ENCODE results near the gene SLC39A6. TPM values are rescaled to one million over a fixed set of nuclear protein-coding genes. Genes with fewer than 3 reads are reported as not detected.
"Not testable (repeated sequence)": the region's sequence is repeated elsewhere in the genome, so short reads cannot be mapped to it uniquely, and the experiment has no call there.

SLC39A6 gene
- total and polyA plus RNA-seq, 8 donors = 2.9 to 24.5 (median 16.4) TPM

DNA sequence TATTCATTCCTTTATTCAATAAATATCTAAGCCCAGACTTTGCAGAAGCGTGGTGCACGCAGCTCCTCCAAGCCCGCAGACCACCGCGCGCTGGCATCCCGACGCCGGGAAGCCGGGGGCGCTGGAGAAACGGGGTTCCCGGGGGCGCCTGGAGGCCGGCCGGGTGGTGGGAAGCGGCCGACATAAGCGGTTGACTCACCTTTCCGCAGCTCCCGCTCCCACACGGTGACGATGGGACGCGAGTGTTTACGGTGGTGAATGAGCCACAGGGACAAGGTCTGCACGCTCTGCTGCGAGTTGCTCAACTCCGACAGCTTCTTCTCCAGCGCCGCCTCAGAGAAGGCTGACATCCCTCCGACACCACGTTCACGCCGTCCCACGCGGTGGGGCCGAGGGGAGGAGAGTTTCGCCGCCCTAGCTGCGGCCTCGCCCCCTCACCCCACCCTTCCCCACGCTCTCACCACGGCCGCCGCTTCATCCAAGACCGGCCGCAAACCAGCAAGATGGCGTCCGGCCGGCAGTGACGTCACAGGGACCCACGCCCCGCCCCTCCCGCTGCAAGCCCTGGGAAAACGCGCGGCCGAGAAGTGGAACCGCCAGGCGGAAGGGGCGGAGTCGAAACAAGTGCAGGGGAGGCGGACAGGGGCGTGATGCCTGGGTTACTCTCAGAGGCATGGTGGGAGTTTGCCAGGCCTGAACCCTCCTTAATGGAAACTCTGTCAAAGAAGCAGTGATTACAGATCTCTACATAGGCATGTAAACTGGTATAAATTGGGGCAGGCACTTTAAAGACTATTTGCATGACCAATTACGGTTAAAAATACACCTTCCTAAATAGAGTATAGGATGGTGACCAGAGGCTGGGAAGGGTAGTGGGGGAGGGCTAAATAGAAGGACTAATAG lies 61.8 kb downstream of the SLC39A6 start, which contains the start of gene RPRD1A:
Gene RPRD1A (minus strand): TSS at position 505 of the 903 bp plus-strand sequence. CDS start 155 bp downstream, at position 350.
- Histone ChIP-seq H3K4me1 (peaks cover 10 to 16% (median 10%) of the 10 kb centered on the region in 3 donors), H3K4me3 (peak within 1 kb of the TSS; percentile 59 to 88 (median 74)), H3K36me3 (no peaks in the 10 kb centered on the region), H3K9me3 (no peaks in the 10 kb centered on the region), H3K27ac (peak within 1 kb of the TSS; percentile 71 to 86 (median 82)), H3K27me3 (peaks cover 0 to 3% (median 0%) of the 10 kb centered on the region in 4 donors)
- peak; percentile 95 to 99 (median 98) for DNase-seq
- intact Hi-C loops (cut with DNase I) = no loop called here
- TF ChIP-seq, protein P1, sequence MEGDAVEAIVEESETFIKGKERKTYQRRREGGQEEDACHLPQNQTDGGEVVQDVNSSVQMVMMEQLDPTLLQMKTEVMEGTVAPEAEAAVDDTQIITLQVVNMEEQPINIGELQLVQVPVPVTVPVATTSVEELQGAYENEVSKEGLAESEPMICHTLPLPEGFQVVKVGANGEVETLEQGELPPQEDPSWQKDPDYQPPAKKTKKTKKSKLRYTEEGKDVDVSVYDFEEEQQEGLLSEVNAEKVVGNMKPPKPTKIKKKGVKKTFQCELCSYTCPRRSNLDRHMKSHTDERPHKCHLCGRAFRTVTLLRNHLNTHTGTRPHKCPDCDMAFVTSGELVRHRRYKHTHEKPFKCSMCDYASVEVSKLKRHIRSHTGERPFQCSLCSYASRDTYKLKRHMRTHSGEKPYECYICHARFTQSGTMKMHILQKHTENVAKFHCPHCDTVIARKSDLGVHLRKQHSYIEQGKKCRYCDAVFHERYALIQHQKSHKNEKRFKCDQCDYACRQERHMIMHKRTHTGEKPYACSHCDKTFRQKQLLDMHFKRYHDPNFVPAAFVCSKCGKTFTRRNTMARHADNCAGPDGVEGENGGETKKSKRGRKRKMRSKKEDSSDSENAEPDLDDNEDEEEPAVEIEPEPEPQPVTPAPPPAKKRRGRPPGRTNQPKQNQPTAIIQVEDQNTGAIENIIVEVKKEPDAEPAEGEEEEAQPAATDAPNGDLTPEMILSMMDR (IDR thresholded peaks at IDR 0.05) = no peak
- WGBS, 2 donors = 1% methylated on average over 66 of the region's 66 CpGs
- ATAC-seq = peak; percentile 97 to 99 (median 97)
- peak; percentile 9 for FAIRE-seq

DNA sequence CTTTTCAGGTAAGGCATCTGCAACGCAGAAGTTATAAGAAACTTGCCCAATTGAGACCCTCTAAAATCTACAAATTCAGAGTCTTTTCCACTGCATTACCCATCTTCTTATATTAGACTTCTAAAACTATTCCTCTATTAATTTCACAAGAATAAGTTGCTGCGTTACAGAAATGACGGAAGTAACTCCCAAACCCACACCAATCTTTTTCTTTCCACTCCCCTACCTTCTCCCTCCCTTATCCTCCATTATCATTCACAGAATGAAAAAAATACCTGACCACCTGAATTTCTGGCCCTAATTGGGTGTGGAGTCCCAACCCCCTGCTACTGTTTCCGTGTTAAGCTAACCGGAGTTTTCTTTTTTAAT lies 62.5 kb downstream of the SLC39A6 start:
- Histone ChIP-seq H3K4me3 (peak overlapping the region; percentile 59 to 88 (median 74)), H3K4me1 (peaks cover 10 to 16% (median 10%) of the 10 kb centered on the region in 3 donors), H3K36me3 (no peaks in the 10 kb centered on the region), H3K9me3 (no peaks in the 10 kb centered on the region), H3K27me3 (peaks cover 0 to 3% (median 0%) of the 10 kb centered on the region in 4 donors), H3K27ac (peak overlapping the region; percentile 71 to 86 (median 82))
- FAIRE-seq (no peak), ATAC-seq (peak; percentile 6 to 26 (median 18)), DNase-seq (no peak)
- TF ChIP-seq, protein P1 (IDR thresholded peaks at IDR 0.05) = no peak
- intact Hi-C loops (cut with DNase I) = no loop called here
- 0% methylated on average over 5 of the region's 5 CpGs for WGBS, 2 donors

DNA sequence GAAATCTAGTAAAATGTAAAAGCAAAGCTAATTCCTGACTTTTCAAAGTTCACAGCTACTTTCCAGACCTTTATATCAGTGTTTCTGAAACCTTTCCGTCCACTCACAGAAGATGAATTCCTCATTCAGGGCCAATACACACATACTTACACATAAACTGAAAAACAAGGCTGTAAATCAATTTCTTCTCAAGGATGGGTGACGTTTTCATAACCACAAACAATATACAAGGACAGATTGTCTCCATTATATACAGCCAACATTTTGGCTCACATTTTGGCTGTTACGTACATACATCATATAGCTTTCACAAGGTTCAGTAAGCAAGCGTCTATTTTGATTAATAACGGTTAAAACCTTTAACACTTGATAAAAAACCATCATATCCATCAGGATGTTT lies 63.1 kb downstream of the SLC39A6 start:
- 11 to 12% methylated on average over 5 of the region's 5 CpGs for WGBS, 2 donors
- Histone ChIP-seq H3K27me3 (peaks cover 0 to 3% (median 0%) of the 10 kb centered on the region in 4 donors), H3K4me1 (peaks cover 10 to 20% (median 12%) of the 10 kb centered on the region in 3 donors), H3K9me3 (no peaks in the 10 kb centered on the region), H3K4me3 (peak overlapping the region in 3 of 4 donors; percentile 59 to 77 (median 70)), H3K36me3 (no peaks in the 10 kb centered on the region), H3K27ac (no peak overlapping the region)
- no peak for ATAC-seq
- TF ChIP-seq, protein P1 (IDR thresholded peaks at IDR 0.05) = no peak
- FAIRE-seq = no peak
- intact Hi-C loops (cut with DNase I) = no loop called here
- DNase-seq = no peak

DNA sequence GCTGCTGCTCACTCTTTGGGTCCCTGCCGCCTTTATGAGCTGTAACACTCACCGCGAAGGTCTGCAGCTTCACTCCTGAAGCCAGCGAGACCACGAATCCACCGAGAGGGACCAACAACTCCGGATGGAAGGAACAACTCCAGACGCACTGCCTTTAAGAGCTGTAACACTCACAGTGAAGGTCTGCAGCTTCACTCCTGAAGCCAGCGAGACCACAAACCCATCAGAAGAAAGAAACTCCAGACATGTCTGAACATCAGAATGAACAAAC lies 64.4 kb downstream of the SLC39A6 start:
- intact Hi-C loops (cut with DNase I) = not testable (repeated sequence)
- WGBS, 2 donors = 93 to 96% methylated on average over 9 of the region's 9 CpGs

DNA sequence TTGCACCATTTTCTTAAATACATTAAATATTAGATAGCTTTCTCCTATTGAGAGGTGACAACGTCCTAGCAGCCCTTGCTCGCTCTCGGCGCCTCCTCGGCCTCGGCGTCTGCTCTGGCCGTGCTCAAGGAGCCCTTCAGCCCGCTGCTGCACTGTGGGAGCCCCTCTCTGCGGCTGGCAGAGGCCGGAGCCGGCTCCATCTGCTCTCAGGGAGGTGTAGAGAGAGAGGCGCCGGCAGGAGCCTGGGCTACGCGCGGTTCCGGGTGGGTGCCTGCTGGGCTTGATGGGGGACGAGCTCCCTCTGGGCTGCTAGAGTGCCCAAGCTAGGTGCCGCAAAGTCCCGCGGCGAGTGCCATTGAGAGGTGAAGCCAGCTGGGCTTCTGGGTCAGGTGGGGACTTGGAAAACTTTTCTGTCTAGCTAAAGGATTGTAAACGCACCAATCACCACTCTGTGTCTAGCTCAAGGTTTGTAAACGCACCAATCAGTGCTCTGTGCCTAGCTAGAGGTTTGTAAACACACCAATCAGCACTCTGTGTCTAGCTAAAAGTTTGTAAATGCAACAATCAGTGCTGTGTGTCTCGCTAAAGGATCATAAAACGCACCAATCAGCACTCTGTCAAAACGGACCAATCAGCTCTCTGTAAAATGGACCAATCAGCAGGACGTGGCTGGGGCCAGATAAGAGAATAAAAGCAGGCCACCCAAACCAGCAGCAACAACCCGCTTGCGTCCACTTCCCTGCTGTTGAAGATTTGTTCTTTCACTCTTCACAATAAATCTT lies 64.9 kb downstream of the SLC39A6 start:
- DNase-seq = peak in 1 of 6 donors; percentile 71
- no peaks in the 10 kb centered on the region for H3K9me3 ChIP-seq
- intact Hi-C loops (cut with DNase I) = no loop called here
- TF ChIP-seq, protein P1 (IDR thresholded peaks at IDR 0.05) = no peak
- no peak for ATAC-seq
- no peaks in the 10 kb centered on the region for H3K36me3 ChIP-seq
- H3K27me3 ChIP-seq = no peaks in the 10 kb centered on the region
- no peak overlapping the region for H3K27ac ChIP-seq
- H3K4me3 ChIP-seq = no peak overlapping the region
- peaks cover 10 to 20% (median 14%) of the 10 kb centered on the region in 3 donors for H3K4me1 ChIP-seq
- no peak for FAIRE-seq
- WGBS, 2 donors = 95% methylated on average over 31 of the region's 31 CpGs

More for the DNA sequence above, 64.4 kb downstream of the SLC39A6 start:
- not testable (repeated sequence) for DNase-seq, H3K9me3 ChIP-seq, ATAC-seq, H3K36me3 ChIP-seq, H3K27ac ChIP-seq, H3K27me3 ChIP-seq, FAIRE-seq, H3K4me3 ChIP-seq
- peaks cover 10 to 20% (median 14%) of the 10 kb centered on the region in 3 donors for H3K4me1 ChIP-seq

All from pancreas (tissue), 10 donors.